Measurements from ENCODE around the gene HSD11B2. TPM values are rescaled to one million over a fixed set of nuclear protein-coding genes. Genes with fewer than 3 reads are reported as not detected.
A peak's percentile ranks its signal among the peaks of the same experiment; 100 is the strongest.

HSD11B2 gene
- 10 to 100 TPM; 44.4 to 54.9 (median 45.6) TPM for polyA plus RNA-seq (ENCODE audit: insufficient read length in 3 of 3)

DNA sequence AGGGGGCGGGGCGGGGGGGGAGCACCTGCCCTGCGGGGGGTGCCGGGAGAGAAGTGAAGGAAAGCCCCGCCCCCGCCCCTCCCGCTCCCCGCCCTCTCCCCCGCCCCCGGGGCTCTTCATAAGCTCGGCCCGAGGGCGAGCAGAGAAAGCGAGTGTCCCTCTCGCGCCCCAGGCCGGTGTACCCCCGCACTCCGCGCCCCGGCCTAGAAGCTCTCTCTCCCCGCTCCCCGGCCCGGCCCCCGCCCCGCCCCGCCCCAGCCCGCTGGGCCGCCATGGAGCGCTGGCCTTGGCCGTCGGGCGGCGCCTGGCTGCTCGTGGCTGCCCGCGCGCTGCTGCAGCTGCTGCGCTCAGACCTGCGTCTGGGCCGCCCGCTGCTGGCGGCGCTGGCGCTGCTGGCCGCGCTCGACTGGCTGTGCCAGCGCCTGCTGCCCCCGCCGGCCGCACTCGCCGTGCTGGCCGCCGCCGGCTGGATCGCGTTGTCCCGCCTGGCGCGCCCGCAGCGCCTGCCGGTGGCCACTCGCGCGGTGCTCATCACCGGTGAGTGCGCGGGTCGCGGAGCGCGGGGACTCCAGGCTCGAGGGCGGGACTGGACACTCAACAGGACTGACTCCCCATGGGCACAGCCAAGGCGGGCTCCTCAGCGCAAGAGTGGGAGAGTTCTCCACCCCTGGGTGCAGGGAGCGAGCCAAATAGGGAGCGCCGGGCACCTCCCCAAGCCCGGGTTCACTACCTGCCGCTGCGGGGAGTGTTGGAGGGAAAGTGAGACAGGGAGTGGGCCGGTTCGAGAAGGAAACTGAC, at the start of gene HSD11B2:
HSD11B2 (plus strand) TSS at position 145 of the 798 bp plus-strand sequence; CDS start at position 273, 128 bp downstream.
- DNase-seq (ENCODE audit: low read depth in 3 of 3, low spot score in 2 of 3) = no peak

DNA sequence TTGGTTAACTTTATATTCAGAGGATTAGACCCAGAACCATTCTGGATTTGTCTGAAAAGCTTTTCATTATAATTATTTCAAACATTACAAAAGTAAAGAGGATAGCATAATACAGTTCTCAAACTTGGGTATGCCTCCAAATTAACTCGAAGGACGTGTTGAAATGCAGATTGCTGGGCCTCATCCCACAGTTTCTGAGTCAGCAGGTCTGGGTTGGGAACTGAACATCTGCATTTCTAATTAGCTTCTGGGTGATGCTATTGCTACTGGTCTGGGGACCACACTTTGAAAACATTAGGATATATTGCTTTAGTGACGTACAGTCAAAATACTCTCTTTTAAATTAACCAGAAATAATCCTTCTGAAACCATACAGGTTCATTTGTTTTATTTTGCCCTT, 47.6 kb upstream of the HSD11B2 start:
- DNase-seq (ENCODE audit: low read depth in 3 of 3, low spot score in 2 of 3) = no peak

DNA sequence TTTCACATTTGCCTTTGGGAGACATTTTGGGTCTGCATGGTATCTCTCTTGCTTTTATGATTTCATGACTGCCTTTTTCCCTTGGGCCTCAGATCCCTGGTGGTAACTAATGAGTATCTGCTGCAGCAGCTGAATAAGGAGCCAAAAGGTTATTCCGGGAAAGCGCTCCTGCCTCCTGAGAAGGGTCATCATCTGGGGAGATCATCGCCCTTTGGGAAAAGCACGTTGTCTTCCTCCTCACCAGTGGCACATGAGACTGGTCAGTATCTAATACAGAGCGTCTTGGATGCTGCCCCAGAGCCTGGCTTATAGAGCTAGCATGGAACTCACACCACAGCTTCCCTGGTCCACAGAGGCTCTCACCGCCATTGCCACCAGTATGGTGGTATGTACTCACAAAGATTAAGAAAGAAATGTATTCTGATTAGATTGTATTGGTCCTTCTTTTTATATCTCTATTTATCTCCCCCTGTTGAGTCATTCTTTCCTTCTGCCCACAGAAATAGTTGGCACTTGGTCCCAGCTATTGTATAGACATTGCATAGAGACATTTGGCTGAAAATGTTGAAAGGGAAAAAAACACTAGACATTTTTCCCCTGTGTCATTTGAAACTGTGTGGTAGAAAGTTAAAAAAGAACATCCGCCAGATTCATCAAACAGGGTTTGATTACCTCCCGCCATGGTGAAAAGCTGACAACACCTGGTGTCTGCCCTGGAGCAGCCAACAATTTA, 46.0 kb upstream of the HSD11B2 start:
- no peak for DNase-seq (ENCODE audit: low read depth in 3 of 3, low spot score in 2 of 3)

DNA sequence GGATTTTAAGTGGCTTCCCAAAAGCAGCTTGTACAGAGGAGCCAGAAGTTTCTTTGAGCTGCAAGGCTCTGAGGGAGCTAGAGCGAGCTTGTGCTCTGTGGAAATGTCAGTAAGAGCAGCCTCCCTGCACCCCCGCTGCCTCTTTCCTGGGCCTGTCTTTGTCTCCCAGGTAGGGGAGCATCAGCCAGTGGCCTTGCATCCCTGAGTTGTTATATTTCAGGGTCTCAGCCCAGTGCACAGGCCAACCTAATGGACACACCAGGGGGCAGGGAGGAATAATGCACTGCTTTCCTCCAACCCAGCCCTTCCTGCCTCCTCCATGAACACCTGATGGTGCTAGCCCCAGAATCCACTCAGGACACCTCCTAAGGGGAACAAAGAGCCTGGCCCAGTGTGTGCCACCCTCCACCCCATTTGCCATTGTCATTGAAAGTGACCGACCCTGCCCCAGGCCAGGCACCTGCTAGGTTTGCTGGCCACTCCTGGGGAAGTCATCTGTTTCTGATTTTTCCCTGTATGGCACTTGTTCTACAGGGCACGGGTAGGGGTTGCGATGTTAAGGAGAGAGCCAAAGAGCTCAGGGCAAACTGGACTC, 44.0 kb upstream of the HSD11B2 start:
- DNase-seq (ENCODE audit: low read depth in 3 of 3, low spot score in 2 of 3) = no peak

DNA sequence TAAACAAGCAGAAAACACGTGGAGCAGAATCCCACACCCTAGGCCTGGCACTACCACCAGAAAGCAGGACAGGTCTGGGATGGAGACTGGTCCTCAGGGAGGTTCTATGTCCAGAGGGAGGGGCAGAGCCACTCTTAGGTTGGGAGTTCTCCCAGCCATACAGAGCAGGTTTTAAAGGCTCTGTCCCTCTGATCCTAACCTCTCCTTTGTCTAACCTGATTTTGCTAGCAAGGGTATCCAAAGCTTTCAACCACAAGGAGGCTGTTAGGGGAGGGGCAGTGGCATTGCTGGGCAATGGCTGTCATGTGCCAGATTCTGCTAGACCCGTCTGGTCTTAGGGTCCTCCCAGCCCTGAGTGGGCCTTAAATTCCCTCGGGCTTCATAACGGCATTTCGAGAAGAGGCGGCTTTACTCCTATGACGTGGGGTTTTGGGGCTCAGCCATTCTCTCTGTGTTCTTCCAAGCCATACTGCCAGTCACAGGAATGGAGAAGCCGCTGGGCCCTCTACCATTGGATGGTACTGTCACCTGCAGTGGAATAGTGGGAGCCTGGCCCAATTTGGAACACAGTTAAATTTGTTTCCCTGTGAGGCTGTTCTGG, 43.3 kb upstream of the HSD11B2 start:
- no peak for DNase-seq (ENCODE audit: low read depth in 3 of 3, low spot score in 2 of 3)

DNA sequence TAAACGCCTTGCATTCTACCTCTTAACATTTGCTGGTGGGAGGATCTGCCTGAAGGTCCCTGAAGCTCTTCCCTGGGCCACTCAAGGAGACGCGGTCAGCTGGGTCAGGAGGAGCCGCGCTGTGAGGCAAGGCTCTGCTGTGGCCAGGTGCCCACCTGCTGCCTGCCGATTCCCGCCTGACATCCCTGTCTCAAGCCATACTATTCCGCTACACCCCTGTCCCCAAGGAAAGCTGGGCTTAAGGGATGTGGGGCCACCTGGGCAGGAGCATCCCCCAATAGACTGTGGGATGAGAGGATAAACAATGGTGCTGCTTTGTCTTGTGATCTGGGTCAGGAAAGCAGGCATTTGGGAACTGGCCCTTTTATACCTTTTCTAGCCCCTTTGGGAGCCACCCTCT, 42.7 kb upstream of the HSD11B2 start:
- no peak for DNase-seq (ENCODE audit: low read depth in 3 of 3, low spot score in 2 of 3)

DNA sequence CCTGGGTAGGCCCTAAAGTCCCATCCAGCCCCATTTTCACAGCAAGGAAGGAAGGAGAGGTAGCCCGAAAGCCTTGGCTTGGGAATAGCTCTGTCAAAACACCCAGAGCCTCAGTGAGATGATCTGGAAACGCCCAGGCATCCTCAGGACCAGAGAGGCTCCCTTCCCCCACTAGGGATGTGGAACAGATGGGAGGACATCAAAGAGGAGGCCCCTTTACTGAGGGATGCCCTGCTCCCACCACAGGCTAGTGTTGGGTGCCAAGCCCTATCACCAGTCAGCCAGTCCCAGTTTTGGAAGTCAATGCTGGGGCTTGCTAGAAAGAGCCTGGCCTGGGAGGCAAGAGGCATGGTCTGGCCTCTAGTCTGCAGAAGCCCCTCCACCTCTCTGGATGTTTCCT, 42.3 kb upstream of the HSD11B2 start:
- no peak for DNase-seq (ENCODE audit: low read depth in 3 of 3, low spot score in 2 of 3)

DNA sequence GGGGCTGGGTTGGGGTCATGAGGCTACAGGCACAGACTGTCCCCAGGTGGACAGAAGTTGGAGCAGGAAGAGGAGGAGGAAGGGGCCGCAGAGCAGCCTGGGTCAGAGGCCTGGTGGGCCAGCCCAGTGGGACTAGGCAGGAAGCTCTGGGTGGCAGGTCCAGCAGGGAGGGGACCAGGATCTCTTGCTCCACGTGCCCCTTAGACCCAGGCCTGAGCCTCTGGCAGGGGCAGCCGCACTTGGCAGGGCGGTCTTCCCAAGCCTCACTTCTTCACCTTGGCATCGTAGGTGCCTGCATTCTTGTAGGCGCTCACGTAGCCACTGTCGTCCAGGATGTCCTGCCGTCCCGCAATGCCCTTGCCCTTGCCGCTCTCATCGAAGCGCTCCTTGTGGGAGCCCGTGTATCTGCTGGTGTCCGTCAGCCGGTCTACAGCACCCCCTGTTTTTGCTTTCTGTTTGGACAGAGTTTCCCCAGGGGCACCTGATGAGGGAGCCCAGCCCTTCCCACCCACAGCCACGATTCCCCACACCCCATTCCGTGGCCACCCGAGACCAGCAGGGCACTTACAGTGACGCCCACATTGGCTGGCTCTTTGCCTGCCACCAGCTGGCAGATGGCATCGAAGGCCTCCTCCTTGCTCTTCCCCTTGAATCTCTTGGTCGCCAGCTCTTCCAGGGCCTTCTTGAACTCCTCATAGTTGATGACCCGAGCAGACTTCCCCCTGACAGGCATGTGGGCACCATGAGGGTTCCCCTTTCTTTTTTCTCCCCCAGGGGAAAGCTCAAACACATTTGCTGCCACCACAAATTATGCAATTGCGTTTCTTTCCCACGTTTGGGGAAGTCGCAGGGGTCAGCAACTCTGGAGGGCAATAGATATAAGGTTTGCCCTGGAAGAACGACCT, 40.8 kb upstream of the HSD11B2 start:
- DNase-seq (ENCODE audit: low read depth in 3 of 3, low spot score in 2 of 3) = no peak

DNA sequence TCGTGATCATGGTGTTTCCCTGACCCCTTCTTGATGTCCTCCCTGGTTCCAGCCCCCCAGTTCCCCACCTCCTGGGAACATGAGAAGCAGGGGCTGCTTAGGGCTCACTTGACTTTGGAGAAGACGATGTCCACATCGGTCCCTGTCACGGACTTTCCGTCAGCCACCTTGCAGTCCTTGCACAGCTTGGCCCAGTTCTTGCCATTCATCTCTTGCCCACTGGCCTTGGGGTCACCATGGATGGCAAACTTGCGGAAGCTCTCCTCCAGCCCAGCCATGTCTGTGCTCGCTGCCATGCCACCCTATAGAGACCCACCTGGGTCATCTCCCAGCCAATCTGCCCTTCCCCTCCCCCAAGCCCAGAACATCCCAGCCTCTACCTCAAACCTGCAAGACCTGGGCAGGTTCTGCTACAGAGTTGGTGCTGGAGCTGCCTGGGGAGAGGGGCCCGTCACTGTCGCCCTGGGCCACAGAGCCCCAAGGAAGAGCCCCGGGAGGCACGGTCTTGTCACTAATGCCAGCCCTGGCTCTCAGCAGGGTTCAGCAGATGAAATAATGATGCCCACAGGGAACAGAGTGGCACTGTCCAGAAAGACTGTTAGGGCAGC, 40.0 kb upstream of the HSD11B2 start:
- no peak for DNase-seq (ENCODE audit: low read depth in 3 of 3, low spot score in 2 of 3)

DNA sequence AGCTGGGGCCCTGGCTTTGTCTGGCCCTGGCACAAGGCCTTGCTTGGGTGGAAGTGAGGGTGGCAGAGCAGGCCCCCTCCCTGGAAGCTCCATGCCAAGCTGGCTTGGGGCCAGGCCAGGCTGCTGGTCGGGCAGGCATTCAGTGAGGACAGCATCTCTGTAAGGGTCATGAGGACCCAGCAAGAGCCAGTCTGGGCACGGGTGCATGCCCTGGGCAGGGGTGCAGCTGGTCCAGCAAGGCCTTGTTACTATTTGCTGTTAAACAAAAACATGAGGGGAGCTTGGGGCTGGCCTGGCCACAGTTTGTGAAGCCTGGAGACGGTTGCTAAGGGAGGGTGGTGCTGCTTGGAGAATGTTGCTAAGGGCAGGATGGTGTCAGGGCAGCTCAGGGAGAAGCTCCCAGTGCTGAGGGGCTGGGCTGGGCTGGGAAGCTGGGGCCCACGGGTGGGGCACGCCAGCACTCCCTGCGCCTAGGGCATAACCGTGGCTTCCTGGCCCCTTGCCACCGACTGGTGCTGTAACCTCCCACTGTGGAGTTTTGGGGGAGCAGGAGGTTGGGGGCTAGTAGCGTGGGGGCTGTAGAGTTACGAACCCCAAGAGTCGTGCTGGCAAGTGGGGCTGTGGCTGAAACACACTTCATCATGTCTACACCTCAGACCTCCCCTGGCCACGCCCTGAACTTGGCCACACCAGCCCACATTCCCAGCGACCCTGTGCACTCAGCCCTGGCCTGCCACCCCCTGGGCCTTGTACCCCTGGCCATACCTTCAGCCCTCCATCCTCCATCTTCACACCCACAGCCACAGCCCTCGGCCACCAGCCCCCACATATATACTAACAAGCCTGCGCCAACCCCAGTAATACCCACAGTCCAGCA, 39.3 kb upstream of the HSD11B2 start:
- no peak for DNase-seq (ENCODE audit: low read depth in 3 of 3, low spot score in 2 of 3)

DNA sequence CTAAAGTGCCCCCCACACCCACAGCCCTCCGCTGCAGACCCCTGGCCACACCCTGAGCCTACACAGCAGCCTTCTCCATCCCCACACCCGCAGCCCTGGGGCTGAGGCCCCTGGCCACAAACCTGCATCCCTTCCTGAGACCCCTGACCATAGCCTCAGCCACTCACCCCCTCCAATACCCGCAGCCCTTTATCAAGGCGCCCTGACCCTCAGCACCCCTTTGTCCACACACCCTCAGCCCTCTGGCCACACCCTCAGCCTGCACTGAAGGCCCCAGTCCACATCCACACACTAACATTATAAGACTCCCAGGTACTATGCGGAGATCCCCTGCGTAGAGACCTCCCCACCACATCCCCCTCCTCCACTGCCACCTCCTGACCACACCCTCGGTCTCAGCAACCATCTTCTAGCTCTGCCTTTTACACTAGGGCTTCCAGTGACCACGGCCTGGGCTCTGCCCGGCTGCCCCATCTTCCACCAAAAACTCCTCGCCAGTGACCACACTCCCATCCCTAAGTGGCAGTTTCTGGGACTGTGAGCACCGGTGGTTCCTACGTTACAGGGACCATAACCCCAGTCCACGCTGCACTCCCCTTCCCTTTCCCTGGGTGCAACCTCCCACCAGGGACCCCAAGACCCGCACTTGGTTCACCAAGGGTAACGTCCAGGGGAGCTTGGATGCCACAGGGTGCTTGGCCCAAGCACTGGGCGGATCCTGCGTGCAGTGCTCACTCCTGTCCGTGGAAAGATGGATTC, 38.4 kb upstream of the HSD11B2 start:
- no peak for DNase-seq (ENCODE audit: low read depth in 3 of 3, low spot score in 2 of 3)

DNA sequence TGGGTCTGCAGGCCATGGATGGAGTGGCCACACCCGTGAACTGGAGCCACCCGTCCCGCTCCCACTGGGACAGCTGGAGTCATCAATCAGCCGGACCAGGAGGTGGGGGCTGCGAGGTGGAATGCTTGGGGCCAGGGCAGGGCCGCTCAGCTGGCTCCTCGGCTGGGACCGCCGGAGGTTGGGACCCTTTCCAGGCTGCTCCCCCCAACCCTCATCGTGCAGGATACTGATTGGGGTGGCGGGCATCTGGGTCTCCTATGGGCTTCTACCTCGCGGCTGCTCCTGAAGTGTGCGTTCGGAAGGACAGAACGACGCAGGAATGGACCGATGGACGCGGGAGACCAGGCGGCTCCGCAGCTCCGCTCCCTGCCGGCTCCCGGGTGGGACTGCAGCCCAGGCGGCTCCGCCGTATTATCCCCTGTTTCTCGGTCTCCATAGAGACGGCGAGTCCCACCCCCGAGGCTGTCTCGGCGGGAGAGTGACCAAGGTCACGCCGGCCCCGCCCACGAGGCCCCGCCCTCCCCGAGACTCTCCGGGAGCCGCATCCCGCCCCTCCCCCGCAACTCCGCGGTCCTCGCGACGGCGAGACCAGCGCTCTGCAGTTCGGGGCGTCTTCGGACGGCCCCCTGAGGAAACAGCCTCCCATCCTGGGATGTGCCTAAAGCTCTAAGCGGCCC, 37.7 kb upstream of the HSD11B2 start, which contains the start of gene TPPP3:
TPPP3 (minus strand) TSS at position 388 of the 677 bp plus-strand sequence. CDS start 2,387 bp downstream, outside the sequence.
- DNase-seq (ENCODE audit: low read depth in 3 of 3, low spot score in 2 of 3) = peak in 2 of 3 donors; percentile 59 to 74

DNA sequence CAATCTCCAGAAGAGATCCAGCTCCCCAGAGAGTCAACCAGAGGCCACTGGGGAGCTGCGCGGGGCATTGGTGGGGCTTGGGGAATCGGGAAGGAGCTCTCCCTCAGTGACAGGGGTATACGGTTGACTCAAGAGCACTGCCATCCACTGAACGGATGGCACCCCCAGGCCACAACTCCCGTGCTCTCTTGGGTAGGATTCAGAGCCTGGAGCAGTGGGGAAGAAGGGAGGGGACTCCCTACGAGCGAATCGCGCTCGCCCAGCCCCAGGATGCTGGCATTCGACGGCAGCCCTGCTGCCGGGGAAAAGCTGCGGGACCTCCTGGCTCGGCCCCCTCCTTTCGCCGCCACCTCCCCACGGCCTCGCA, 37.1 kb upstream of the HSD11B2 start:
- no peak for DNase-seq (ENCODE audit: low read depth in 3 of 3, low spot score in 2 of 3)

DNA sequence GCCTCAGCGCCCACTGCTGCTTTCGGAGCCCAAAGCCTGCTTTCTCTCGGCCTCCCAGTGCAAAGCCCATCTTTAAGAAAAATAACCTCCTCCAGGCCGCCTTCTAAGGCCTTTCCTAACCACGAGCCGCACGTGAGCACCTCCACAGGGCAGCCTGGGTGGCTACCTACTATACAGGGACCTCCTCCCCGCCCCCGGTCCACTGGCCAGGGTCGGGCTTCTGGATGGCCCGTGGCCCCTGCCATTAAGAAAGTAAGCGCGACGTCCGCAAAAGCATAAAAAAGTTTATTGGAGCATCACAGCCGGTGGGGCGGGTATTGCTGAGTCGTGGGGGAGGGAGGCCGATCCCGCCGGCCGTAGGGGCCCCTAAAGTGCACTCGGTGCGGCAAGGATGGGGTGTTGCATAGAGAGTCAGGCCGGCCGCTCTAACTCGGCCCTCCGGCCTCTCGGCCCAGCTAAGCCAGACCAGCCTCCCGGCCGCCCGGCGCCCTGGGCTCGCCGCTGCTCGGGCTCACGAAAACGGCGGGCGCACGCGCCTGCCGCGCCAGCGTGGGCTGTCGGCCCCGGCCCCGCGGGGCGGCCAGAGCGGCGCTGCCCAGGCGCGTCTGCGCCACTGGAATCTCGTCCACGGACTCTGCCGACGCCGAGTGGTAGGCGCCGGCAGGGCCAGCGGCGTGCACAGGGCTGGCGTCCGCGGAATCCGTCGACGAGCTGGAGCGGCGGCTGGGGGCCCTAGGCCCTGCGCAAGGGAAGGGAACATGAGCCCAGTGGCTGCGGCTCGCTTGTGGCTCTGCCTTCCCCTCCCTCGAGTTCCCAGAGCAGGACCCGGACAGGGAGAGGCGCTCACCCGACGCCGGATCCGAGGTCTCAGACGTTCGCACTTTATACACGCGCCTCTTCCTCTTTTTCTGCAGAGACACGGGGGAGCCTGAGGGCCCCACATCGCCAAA, 36.5 kb upstream of the HSD11B2 start:
- DNase-seq (ENCODE audit: low read depth in 3 of 3, low spot score in 2 of 3) = no peak

DNA sequence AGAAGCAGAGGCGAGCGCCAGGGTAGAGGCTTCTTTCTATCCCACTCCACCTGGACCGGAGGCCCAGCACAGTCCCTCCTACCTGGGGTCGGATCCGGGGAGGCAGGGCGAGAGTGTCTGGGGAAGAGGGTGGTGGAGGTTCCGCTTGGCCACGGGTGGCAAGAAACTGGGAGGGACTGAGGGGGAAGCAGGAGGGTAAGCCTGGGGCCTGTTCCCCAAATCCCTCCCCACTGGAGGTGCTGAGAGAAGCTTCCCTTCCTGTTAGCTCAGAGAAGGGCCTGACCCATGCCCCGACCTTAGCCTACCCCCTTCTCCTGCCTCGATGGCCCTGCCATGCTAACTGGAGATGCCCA, 35.8 kb upstream of the HSD11B2 start:
- no peak for DNase-seq (ENCODE audit: low read depth in 3 of 3, low spot score in 2 of 3)

DNA sequence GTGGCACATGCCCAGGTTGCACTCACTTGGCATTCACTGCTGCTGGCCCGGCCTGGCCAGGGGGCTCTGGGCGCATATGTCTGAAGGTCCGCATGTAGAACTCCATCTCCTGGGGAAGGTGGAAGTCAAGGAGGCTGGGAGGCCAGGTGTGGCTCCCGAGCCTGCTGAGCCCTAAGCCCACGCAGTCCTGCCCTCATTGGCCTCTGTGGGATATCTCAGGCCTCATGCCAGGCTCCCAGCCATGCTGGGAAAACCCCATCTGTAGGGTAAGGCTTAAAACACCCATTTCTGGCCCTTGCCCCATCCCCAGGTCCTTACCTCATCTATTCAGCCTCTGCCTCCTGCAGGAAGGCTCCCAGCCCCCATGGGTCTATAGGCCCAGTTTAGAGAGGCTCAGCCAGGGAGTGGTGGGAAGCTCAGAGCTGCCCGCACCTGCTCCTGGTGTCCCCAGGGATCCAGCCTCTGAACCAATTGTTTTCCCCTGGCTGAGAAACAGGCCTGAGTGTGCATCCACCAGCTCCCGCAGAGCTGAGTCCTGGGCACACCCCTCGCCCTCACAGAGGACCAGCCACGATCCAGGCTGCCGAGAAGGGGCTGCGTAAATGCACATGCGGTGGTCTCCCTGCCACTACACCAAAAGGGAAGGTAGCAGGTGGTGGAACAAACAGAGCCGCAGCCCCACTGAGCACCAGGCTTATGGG, 35.3 kb upstream of the HSD11B2 start:
- no peak for DNase-seq (ENCODE audit: low read depth in 3 of 3, low spot score in 2 of 3)

Measured in right renal cortex interstitium (tissue), 3 donors.